AG09309 (cell line): Measurements from ENCODE around the gene TMEM207.

Experiments used
- DNase-seq: peaks from one replicate; pipeline ENCODE4 v3.0.0-alpha.2; 2010; ENCODE audit warnings: low read depth
- H3K4me3 ChIP-seq: 2 replicates; pipeline ENCODE4 v1.5.1; 2011; ENCODE audit warnings: mild to moderate bottlenecking, low read depth, low read length, moderate library complexity; ENCODE audit not compliant: control insufficient read depth
- CTCF ChIP-seq: IDR thresholded peaks from 2 replicates; pipeline ENCODE4 v1.5.1; 2011; ENCODE audit warnings: mild to moderate bottlenecking, low read depth, low read length, inconsistent platforms; ENCODE audit not compliant: insufficient read depth, control insufficient read depth; ENCODE audit errors: missing control alignments

Gene TMEM207

GRCh38 chr3:190426806-190427507 is 22.7 kb downstream of the TMEM207 start:
- TF ChIP-seq CTCF: no peak
- no peak for DNase-seq
- no peak overlapping the region for H3K4me3 ChIP-seq

- DNase-seq: no peak
- no peak overlapping the region for H3K4me3 ChIP-seq
- TF ChIP-seq CTCF: no peak
These were observed 23.9 kb downstream of the TMEM207 start for GRCh38 chr3:190425833-190426232.

- peak; percentile 64 for TF ChIP-seq CTCF
- H3K4me3 ChIP-seq: no peak overlapping the region
- DNase-seq: peak; percentile 28
These were observed 24.9 kb downstream of the TMEM207 start for GRCh38 chr3:190424478-190425439.

- DNase-seq: no peak
- TF ChIP-seq CTCF: no peak
- no peak overlapping the region for H3K4me3 ChIP-seq
These were observed 25.6 kb downstream of the TMEM207 start for GRCh38 chr3:190424108-190424477.

GRCh38 chr3:190414297-190414696 is 35.4 kb downstream of the TMEM207 start:
- no peak for DNase-seq
- no peak overlapping the region for H3K4me3 ChIP-seq
- no peak for TF ChIP-seq CTCF

GRCh38 chr3:190404715-190405114 is 45.0 kb downstream of the TMEM207 start:
- H3K4me3 ChIP-seq: no peak overlapping the region
- no peak for TF ChIP-seq CTCF
- no peak for DNase-seq
